Mucosa of descending colon (tissue), 3 donors: Measurements from ENCODE around the gene JADE2. TPM values are rescaled to one million over a fixed set of nuclear protein-coding genes. Genes with fewer than 3 reads are reported as not detected.

Experiments
- ATAC-seq: fragments of 200-7000 bp; cut with Tn5 transposase; one replicate; pipeline ENCODE4 v1.9.1; 2020; ENCODE audit warnings: mild to moderate bottlenecking, moderate library complexity
- DNase-seq, 3 donors: peaks; one replicate each; pipeline ENCODE4 v3.0.0-alpha.2; 2020
- H3K36me3 ChIP-seq: fragments of 200-600 bp; one replicate; pipeline ENCODE4 v1.8.0; 2021; ENCODE audit warnings: low read depth, mild to moderate bottlenecking
- H3K4me1 ChIP-seq: fragments of 200-600 bp; one replicate; pipeline ENCODE4 v1.8.0; 2021; ENCODE audit warnings: low read depth, mild to moderate bottlenecking
- H3K4me3 ChIP-seq: fragments of 200-600 bp; one replicate; pipeline ENCODE4 v1.8.0; 2021; ENCODE audit warnings: mild to moderate bottlenecking
- H3K9me3 ChIP-seq: fragments of 200-600 bp; one replicate; pipeline ENCODE4 v1.8.0; 2021; ENCODE audit warnings: mild to moderate bottlenecking
- intact Hi-C, 2 donors: fragments of 100-400 bp; cut with DNase I in 1 of 2; cut with micrococcal nuclease in 1 of 2; formaldehyde crosslinking; loops; one replicate each; pipeline versions ENCODE4 v1.11.0 to v1.11.1; 2022; cut with DNase I, micrococcal nuclease
- total RNA-seq, 3 donors: library from RNA; stranded (reverse); fragmentation: NEBNext Ultra II Directional in 2 of 3; extraction: Animal tissue kit (Norgen Biotek cat#: 25700) in 2 of 3; gene quantifications; one replicate each; pipeline versions ENCODE4 v1.2.1 to v1.2.4, GENCODE V29; 2021 to 2023
- TF ChIP-seq, protein P1 (sequence below): fragments of 200-600 bp; IDR thresholded peaks from one replicate; pipeline ENCODE4 v1.8.0; 2022; ENCODE audit warnings: antibody characterized with exemption, mild to moderate bottlenecking
- donor health status: DM: no; HTN: no; CAD: no; lungs with moderate emphysema.
- donor health status: DM: no; HTN: no; CAD: no.
- donor health status: DM: no; HTN: yes; CAD: no.

JADE2 gene
- total RNA-seq, 3 donors from 2014 or later = 31.9 to 69.9 (median 36.2) TPM

DNA sequence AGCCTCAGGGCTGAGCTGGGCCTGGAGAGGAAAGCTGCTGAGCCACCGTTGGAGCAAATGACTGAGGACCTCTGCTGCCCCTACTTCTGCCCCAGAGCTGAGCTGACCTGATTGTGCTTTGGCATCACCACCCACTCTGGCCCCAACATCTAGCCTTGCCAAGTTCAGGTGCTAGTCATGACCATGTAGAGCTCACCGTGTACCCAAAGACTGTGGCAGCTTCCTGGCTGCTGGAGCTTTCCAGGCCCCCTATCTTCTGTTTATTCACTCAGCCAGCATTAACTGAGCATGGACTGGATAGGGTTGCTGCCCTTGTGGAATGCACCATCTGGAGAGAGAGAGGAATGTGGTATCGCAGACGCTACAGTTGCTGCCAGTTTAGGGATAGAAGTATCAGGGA, 49.1 kb downstream of the JADE2 start:
- DNase-seq = peak in 1 of 3 donors; percentile 10
- H3K4me3 ChIP-seq = no peak overlapping the region
- TF ChIP-seq, protein P1, sequence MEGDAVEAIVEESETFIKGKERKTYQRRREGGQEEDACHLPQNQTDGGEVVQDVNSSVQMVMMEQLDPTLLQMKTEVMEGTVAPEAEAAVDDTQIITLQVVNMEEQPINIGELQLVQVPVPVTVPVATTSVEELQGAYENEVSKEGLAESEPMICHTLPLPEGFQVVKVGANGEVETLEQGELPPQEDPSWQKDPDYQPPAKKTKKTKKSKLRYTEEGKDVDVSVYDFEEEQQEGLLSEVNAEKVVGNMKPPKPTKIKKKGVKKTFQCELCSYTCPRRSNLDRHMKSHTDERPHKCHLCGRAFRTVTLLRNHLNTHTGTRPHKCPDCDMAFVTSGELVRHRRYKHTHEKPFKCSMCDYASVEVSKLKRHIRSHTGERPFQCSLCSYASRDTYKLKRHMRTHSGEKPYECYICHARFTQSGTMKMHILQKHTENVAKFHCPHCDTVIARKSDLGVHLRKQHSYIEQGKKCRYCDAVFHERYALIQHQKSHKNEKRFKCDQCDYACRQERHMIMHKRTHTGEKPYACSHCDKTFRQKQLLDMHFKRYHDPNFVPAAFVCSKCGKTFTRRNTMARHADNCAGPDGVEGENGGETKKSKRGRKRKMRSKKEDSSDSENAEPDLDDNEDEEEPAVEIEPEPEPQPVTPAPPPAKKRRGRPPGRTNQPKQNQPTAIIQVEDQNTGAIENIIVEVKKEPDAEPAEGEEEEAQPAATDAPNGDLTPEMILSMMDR = no peak
- intact Hi-C loops = no loop called here
- H3K4me1 ChIP-seq = peaks cover 2% of the 10 kb centered on the region
- no peak for ATAC-seq
- H3K9me3 ChIP-seq = no peaks in the 10 kb centered on the region
- no peaks in the 10 kb centered on the region for H3K36me3 ChIP-seq

DNA sequence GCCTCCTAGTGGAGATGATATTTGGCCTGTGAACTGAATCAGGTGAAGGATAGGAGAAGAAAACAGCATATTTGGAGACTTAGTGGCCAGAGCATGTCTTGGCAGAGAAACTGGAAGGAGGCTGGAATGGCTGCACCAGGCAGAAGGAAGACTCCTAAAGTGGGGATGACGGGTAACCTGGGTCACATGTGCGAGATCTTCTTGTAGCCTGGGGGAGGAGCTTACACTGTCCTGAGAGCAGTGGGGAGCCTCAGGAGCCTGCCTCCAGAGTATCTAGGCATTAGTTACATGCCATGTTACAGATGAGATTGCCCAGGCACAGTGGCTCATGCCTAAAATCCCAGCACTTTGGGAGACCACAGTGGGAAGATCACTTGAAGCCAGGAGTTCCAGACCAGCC, 49.8 kb downstream of the JADE2 start:
- no peak for ATAC-seq

DNA sequence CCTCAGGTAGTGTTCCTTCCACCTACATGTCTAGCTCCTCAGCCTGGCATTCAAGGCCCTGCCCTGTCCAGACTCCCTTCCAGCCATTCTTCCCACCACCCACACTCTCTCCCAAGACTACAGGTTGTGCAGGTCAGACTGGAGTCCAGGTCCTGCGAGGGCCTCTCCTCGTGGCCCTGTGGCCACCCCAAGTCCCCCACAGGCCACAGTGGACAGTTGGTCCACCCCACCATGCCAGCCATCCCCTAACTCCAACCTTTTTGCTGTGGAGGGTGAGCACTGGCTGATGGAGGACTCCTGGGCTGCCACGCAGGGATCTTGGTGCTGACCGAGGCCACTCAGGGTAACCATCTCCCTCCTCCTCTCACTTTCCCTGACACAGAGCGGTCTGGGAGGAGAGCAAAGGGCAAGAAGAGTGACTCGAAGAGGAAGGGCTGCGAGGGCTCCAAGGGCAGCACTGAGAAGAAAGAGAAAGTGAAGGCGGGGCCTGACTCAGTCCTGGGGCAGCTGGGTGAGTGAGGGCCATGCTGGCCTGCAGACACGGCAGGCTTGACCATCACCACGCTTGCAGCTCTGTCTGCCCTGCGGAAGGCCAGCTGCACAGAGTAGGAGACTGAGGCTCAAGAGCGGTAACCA, 51.0 kb downstream of the JADE2 start:
- no peaks in the 10 kb centered on the region for H3K4me1 ChIP-seq
- H3K4me3 ChIP-seq = no peak overlapping the region
- DNase-seq (no peak), ATAC-seq (peak; percentile 56)
- intact Hi-C loops = no loop called here
- no peaks in the 10 kb centered on the region for H3K36me3 ChIP-seq
- TF ChIP-seq, protein P1 = no peak
- H3K9me3 ChIP-seq = no peaks in the 10 kb centered on the region

More for the DNA sequence above, 49.8 kb downstream of the JADE2 start:
- H3K4me1 ChIP-seq = no peaks in the 10 kb centered on the region
- no peaks in the 10 kb centered on the region for H3K9me3 ChIP-seq
- no peaks in the 10 kb centered on the region for H3K36me3 ChIP-seq
- no peak overlapping the region for H3K4me3 ChIP-seq
- DNase-seq = peak in 1 of 3 donors; percentile 1
- intact Hi-C loops = no loop called here
- TF ChIP-seq, protein P1 = no peak

DNA sequence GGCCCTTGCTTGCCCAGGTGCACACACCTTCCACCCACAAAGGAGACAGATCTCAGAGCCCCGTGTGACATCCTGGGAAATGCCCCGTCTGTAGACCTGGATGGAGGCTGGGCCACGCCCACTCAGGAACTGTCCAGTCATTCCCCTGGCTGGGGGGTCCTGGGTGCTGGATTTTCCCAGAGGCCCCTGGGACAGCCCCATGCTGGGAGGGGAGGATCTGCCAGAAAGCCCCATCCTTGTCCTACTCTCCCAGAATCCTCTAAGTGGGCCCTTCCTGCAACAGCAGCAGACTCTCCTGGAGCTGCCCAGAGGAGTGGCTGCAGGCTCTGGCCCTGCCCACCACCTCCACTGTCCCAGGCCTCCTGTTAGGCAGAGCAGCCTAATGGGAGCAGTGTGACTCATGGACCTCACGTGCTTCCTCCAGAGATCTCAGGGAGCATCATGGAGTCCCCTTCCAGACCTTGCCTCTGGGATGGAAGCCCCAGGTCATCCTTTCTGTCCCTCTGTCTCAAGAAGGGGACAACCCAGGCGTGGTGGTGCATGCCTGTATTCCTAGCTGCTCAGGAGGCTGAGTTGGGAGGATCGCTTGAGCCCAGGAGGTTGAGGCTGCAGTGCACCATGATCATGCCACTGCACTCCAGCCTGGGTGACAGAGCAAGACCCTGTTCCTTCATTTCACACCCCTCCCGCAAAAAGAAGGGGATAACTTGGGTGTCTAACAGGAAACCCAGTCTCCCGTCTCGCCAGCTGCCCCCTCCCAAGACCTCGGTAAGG, 51.7 kb downstream of the JADE2 start:
- no peak overlapping the region for H3K4me3 ChIP-seq
- H3K36me3 ChIP-seq = no peaks in the 10 kb centered on the region
- intact Hi-C loops = no loop called here
- peak in 1 of 3 donors; percentile 23 for DNase-seq
- H3K4me1 ChIP-seq = no peaks in the 10 kb centered on the region
- ATAC-seq = peak; percentile 65
- no peaks in the 10 kb centered on the region for H3K9me3 ChIP-seq
- TF ChIP-seq, protein P1 = no peak

DNA sequence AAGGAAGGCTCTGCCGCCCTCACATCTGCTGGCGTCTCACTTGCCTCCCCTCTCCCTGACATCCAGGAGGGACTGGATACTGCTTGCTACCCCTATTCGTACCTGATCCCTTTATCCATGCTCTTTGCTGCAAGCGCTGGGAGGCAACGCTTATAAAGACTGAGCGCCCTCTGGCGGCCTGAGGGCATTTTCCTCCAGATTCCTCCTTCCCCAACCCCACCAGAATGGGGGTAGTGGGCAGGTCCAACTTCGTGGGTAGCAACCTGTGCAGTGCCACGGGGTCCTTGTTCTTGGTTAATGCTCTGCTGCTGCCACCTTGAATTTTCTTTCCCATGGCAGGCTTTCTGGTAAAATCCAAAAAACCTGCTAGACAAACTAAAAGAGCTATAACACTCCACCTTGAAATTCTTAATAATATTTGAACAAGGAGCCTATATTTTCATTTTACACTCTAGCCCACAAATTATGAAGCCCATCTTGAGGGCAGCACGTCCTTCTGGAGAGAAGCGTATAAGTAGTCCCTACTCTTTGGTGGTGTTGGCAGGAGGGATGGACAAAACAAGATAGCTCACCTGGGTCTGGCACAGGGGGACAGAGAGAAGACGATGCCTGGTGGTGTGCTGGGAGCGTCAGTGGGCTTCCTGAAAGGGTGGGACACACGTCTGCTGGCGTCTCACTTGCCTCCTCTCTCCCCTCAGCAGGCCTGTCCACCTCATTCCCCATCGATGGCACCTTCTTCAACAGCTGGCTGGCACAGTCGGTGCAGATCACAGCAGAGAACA, 52.5 kb downstream of the JADE2 start:
- H3K9me3 ChIP-seq = no peaks in the 10 kb centered on the region
- no peaks in the 10 kb centered on the region for H3K4me1 ChIP-seq
- DNase-seq = peak in 2 of 3 donors; percentile 84 to 90
- peak; percentile 79 for ATAC-seq
- TF ChIP-seq, protein P1 = peak; percentile 71
- no peak overlapping the region for H3K4me3 ChIP-seq
- no peaks in the 10 kb centered on the region for H3K36me3 ChIP-seq
- intact Hi-C loops = no loop called here
